NCI-H1105 treated with DMSO at 0.1 percent for 48 hours (cell line): Measurements from ENCODE around the gene TBCB.
"Not testable (repeated sequence)": the region's sequence is repeated elsewhere in the genome, so short reads cannot be mapped to it uniquely, and the experiment has no call there.

Experiments
- DNase-seq: peaks from one replicate; lab custom pipeline; 2025; lab: John Stamatoyannopoulos, UW

Gene TBCB, protein sequence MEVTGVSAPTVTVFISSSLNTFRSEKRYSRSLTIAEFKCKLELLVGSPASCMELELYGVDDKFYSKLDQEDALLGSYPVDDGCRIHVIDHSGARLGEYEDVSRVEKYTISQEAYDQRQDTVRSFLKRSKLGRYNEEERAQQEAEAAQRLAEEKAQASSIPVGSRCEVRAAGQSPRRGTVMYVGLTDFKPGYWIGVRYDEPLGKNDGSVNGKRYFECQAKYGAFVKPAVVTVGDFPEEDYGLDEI

GRCh38 chr19:36115453-36116343 lies at the start of gene TBCB:
TBCB (plus strand) TSS chr19:36115468; CDS start chr19:36115561, 93 bp downstream.
- no peak for DNase-seq

DNA sequence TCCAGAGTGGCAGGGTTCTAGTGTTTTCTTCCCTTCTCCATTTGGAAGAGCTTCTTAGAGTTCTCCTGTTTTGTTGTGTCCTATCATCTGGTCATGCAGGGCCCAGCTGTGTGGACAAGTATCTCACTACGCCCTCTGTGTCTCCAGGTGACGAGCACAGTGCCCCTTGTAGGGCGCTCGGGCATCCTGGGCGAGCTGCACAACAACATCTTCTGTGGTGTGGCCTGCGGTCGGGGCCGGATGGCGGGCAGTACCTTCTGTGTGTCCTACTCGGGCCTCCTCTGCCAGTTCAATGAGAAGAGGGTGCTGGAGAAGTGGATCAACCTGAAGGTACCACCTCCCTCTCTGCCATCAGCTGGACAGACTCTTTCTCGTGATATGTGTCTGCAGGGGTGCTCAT lies 47.6 kb upstream of the TBCB start:
- DNase-seq, result no peak

DNA sequence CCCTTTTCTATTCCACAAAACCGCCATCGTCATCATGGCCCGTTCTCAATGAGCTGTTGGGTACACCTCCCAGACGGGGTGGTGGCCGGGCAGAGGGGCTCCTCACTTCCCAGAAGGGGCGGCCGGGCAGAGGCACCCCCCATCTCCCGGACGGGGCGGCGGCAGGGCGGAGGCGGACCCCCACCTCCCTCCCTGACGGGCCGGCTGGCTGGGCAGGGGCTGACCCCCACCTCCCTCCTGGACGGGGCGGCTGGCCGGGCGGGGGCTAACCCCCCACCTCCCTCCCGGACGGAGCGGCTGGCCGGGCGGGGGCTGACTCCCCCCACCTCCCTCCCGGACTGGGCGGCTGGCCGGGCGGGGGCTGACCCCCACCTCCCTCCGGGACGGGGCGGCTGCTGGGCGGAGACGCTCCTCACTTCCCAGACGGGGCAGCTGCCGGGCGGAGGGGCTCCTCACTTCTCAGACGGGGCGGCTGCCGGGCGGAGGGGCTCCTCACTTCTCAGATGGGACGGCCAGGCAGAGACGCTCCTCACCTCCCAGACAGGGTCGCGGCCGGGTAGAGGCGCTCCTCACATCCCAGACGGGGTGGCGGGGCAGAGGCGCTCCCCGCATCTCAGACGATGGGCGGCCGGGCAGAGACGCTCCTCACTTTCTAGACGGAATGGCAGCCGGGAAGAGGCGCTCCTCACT lies 46.3 kb upstream of the TBCB start:
- DNase-seq, result not testable (repeated sequence)

DNA sequence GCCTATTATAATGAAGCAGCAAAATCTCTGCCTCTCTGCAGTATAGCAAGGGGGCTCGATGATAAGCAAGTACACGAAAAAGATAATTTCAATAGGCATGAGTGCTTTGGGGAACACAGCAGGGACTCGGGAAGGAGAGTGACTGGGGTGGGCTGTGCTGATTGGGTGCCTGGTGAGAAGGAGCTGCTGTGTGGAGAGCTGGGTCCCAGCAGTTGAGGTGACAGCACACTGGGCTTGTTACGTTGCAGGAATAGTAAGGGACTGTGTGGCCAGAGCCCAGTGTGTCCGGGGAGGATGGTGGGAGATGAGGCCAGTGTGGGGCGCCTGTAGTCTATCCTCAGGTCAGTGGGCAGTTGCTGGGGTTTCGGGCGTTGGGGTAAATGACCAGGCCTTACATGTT lies 43.2 kb upstream of the TBCB start:
- DNase-seq, result no peak

DNA sequence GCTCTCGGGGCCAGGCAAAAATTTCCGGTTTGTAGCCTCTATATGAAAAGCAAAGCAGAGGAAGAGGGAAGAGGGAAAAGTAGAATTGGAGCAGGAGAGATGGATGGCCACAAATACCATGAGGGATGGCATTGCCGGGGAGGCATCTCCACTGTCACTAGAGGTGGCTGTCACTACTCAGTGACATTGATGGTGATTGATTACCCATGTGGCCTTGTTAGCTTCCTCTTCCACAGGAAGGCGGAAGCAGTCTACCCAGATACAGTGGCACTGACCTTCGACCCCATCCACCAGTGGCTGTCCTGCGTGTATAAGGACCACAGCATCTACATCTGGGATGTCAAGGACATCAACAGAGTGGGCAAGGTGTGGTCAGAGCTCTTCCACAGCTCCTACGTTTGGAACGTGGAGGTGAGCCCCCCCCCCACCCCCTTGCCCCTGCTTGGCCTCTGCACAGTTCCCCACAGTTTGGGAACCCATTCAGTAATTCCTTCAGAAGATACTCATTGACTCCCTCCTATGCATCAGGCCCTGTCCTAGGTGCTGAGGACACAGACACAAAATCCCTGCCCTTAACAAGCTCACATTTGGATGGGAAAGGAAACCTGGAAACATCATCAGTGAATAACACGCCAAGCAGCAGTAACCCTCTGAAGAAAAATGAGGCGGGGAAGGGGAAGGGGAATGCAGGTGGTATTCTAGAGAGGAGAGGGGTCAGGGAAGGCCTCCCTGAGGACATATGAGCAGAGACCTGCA lies 42.0 kb upstream of the TBCB start:
- DNase-seq, result no peak

- no peak for DNase-seq
Measured at GRCh38 chr19:36079389-36079945, 35.8 kb upstream of the TBCB start.

DNA sequence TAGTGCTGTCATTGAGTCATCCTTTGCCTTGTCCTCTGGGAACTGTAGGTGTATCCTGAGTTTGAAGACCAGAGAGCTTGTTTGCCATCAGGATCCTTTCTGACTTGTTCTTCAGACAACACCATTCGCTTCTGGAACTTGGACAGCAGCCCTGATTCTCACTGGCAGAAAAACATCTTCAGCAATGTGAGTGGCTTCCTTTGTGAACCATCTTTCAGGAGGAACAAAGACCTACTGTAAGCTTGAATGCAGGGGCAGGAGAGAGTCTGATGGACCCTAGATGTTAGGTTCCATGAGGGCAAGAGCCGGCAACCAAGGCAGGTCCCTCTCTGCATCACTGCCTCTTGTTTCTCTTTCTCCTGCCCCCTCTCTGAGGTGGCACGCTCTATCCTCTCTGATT lies 33.9 kb upstream of the TBCB start:
- no peak for DNase-seq

DNA sequence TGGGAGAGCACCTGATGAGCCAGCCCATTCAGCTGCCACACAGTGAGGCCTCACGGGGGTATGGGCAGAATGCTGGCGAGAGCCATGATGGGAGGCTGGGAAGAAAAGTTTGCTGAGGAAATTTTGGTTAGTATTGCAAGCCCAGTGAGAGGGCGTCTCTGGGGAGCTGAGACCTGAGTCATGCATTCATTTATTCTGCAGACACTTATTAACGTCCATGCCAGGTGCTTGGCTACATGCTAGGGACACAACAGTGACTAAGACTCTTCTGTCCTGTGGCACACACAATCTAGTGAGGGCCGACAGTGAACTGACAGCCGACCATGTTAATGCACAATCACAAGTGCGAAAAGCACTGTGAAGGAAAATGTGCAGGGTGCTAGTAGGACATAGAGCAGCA lies 33.4 kb upstream of the TBCB start:
- no peak for DNase-seq

GRCh38 chr19:36082916-36083315 lies 32.4 kb upstream of the TBCB start:
- no peak for DNase-seq

GRCh38 chr19:36084231-36085009 lies 30.8 kb upstream of the TBCB start:
- no peak for DNase-seq

DNA sequence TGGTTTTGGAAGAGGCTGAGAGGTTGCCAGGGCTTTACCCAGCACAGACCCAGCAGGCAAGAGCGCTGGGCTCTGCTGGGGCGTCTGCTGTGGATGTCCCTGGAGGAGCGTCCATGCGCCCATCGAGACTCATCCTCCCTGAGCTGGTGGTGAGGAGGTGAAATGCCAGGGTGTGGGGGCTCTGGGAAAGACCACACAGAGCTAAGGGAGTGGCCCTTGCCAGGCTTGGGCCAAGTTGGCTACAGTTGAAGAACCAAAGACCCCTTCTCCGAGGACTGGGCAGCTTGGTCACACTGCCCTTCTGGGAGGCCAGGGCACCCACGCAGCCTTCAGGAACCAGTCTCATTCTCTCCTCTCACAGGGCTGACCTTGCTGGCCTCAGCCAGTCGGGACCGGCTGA lies 28.9 kb upstream of the TBCB start:
- DNase-seq, result no peak

DNA sequence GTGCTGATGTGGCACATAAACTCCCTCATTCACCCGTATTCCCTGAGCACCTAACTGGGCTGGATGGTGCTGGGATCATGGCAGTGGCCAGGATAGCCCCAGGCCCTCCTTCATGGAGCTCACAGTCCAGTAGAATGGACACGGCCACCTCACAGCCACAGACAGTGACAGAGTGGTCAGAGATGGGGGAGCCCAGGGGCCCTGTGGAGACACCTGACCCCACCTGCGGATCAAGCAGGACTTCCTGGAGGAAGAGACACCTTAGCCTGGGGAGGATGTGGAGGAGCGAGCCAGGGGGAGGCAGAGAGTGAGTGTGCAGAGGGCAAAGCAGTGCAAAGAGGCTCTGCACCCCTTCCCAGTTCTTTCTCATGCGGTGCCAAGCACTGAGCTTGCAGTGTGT lies 25.4 kb upstream of the TBCB start:
- DNase-seq, result no peak

DNA sequence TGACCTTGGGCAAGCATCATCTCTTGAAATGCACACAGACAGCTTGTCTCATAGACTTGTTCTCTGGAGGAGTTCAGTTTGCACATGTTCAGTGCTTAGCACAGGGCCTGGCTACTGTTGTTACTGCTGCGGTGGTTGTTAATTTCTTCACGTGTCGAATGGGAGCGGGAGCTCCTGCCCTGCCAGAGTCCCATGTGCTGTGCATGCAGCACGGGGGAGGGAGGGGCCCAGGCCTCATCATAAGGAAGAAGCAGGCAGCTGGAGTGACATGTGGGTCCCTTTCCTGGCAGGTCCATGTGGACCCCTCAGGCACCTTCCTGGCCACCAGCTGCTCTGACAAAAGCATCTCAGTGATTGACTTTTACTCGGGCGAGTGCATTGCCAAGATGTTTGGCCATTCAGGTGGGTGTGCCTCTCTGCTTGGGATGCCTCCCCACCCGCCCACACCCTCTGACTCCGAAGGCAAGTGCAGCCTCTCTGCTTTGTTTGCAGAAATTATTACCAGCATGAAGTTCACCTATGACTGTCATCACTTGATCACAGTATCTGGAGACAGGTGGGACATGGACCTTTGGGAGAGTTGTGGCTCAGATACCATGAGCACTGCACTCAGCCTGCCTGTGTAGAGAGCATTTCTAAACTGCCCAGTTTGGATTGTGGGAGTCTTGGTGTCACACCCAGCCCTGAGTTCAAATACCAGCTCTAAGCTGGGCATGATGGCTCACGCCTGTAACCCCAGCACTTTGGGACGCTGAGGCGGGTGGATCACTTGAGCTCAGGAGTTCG lies 24.2 kb upstream of the TBCB start:
- no peak for DNase-seq

DNA sequence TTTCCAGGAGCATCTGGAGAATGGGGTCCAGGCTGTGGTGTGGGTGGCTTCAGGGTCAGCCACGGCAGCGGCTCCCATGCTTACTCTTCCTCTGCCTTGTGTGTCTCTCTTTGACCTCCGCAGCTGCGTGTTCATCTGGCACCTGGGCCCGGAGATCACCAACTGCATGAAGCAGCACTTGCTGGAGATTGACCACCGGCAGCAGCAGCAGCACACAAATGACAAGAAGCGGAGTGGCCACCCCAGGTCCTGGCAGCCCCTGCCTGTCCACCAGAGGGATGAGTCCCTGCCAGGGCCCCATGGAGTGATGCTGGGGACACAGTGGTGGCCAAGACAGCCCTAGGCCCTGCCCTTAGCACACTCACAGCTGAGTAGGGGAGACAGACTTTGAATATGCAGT lies 22.7 kb upstream of the TBCB start:
- DNase-seq, result no peak

DNA sequence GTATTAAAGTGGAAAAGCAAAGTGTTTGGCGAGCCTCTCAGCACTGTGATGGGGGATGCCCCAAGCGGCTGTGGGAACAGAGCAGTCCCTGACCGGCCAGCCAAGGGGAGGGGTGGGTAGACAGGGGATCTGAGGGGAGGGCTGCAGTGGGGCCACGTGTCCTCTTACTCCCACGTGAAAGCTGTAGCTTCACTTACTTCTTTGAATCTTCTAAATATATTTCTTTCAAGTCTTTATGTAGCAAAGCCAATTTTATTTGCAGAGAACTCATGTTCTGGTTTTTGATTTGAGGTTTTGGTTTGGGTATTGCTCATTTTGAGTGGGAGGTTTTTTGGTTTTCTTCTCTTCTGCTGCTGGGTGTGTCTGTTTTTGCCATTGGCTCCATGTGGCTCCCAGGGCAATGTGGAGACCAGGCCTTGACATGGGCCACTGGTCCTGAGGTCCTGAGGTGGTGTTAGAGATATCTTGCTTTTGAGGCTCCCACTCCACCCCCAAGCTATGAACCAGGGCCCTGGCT lies 22.1 kb upstream of the TBCB start:
- no peak for DNase-seq

GRCh38 chr19:36093687-36094086 lies 21.6 kb upstream of the TBCB start:
- DNase-seq, result no peak

GRCh38 chr19:36097036-36097435 lies 18.2 kb upstream of the TBCB start:
- no peak for DNase-seq

DNA sequence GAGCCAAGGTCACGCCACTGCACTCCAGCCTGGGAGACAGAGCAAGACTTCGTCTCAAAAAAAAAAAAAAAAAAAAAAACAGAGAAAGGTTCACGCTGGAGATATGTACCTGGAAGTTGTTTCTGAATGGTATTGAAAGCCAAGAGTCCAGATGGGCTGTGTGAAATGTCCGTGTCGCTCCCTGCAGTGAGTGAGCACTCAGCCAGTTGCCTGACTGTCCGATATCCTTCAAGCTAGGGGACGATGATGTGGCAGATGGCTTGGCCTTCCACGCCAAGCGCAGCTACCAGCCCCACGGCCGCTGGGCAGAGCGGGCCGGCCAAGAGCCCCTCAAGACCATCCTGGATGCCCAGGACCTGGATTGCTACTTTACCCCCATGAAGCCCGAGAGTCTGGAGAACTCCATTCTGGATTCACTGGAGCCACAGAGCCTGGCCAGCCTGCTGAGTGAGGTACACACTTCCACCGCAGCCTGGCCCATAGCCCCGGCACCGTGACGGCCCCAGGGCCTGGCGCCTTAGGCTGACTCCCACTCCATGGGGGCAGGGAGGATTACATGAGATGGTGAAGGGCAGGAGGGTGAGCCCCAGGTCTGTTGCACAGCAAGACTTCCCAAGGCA lies 16.0 kb upstream of the TBCB start:
- DNase-seq, result no peak

DNA sequence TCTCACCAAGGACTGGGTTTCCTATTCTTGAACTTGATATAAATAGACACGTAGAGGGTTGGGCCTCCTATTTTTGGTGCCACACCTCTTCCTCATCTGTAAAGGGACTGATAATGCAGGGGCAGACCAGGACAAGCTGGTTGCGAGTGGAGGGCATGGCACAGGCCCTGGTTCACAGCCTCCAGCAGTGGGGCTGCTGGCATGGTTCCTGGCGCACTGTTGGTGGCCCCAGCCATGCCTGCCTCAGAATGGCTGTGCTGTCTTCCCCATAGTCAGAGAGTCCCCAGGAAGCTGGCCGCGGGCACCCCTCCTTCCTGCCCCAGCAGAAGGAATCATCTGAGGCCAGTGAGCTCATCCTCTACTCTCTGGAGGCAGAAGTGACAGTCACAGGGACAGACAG lies 14.8 kb upstream of the TBCB start:
- no peak for DNase-seq
